Neural cell (in vitro differentiated cells): ENCODE measurements around the gene OR14A16. TPM values are rescaled to one million over a fixed set of nuclear protein-coding genes. Genes with fewer than 3 reads are reported as not detected.

ENCODE experiments used
- H2AFZ ChIP-seq: fragments of 200-600, 300-800 bp; sonication (generic), shearing (Covaris generic); 2 replicates; pipeline ENCODE4 v1.6.0; 2014; ENCODE audit warnings: low read depth, mild to moderate bottlenecking, antibody characterized with exemption, low read length, moderate library complexity
- H3F3A ChIP-seq: fragments of 200-600 bp; shearing (Covaris generic); 2 replicates; pipeline ENCODE4 v1.6.1; 2016; ENCODE audit warnings: mild to moderate bottlenecking, moderate library complexity, mixed read lengths, antibody characterized with exemption, low read length; ENCODE audit not compliant: insufficient read depth, poor library complexity, severe bottlenecking
- H3K27ac ChIP-seq: fragments of 200-600, 300-800 bp; sonication (generic), shearing (Covaris generic); 2 replicates; pipeline ENCODE4 v1.5.1; 2014; ENCODE audit warnings: mild to moderate bottlenecking, low read length, moderate library complexity
- H3K27me3 ChIP-seq: fragments of 300-800, 200-600 bp; sonication (generic), shearing (Covaris generic); 2 replicates; pipeline ENCODE4 v1.6.0; 2014; ENCODE audit warnings: mild to moderate bottlenecking, low read depth, low read length, moderate library complexity; ENCODE audit not compliant: insufficient read depth
- H3K36me3 ChIP-seq: fragments of 300-800, 200-600 bp; sonication (generic), shearing (Covaris generic); 2 replicates; pipeline ENCODE4 v1.5.1; 2014; ENCODE audit warnings: mild to moderate bottlenecking, antibody characterized with exemption, low read length, moderate library complexity; ENCODE audit not compliant: insufficient read depth
- H3K4me2 ChIP-seq: fragments of 300-800, 200-600 bp; sonication (generic), shearing (Covaris generic); 2 replicates; pipeline ENCODE4 v1.6.0; 2014; ENCODE audit warnings: mild to moderate bottlenecking, low read length
- H3K4me3 ChIP-seq: fragments of 300-800, 200-600 bp; sonication (generic), shearing (Covaris generic); 2 replicates; pipeline ENCODE4 v1.5.1; 2014; ENCODE audit warnings: mild to moderate bottlenecking, low read length, moderate library complexity
- H3K79me2 ChIP-seq: fragments of 200-600 bp; shearing (Covaris generic); replicated peaks from 2 replicates; pipeline ENCODE4 v1.6.0; 2014; ENCODE audit warnings: mild to moderate bottlenecking, low read length, moderate library complexity; ENCODE audit not compliant: insufficient read depth
- H3K9ac ChIP-seq: fragments of 300-800, 200-600 bp; sonication (generic), shearing (Covaris generic); 2 replicates; pipeline ENCODE4 v1.6.1; 2016; ENCODE audit warnings: mild to moderate bottlenecking, low read length, mixed read lengths
- H3K9me2 ChIP-seq: fragments of 200-600 bp; shearing (Covaris generic); 2 replicates; pipeline ENCODE4 v1.6.1; 2016; ENCODE audit warnings: mild to moderate bottlenecking, low read length, mixed read lengths; ENCODE audit not compliant: insufficient read depth
- H3K9me3 ChIP-seq: fragments of 200-600, 300-800 bp; sonication (generic), shearing (Covaris generic); 2 replicates; pipeline ENCODE4 v1.6.1; 2016; ENCODE audit warnings: mild to moderate bottlenecking, mixed run types, low read length, moderate library complexity, mixed read lengths
- H4K20me1 ChIP-seq: fragments of 200-600 bp; shearing (Covaris generic); 2 replicates; pipeline ENCODE4 v1.6.1; 2016; ENCODE audit warnings: mild to moderate bottlenecking, mixed run types; ENCODE audit not compliant: insufficient read depth
- EP300 ChIP-seq: fragments of 450-650 bp; conservative IDR thresholded peaks from 2 replicates; pipeline ENCODE4 v1.6.1; 2014; ENCODE audit warnings: antibody characterized with exemption, mild to moderate bottlenecking, moderate library complexity; ENCODE audit not compliant: poor library complexity, severe bottlenecking
- EZH2 ChIP-seq: fragments of 200-600, 300-800 bp; shearing (Covaris generic), sonication (generic); IDR thresholded peaks from 2 replicates; pipeline ENCODE4 v1.6.1; 2014; ENCODE audit warnings: antibody characterized with exemption, low read length, borderline replicate concordance, mild to moderate bottlenecking; ENCODE audit not compliant: insufficient read depth, poor library complexity, severe bottlenecking
- MXI1 ChIP-seq: fragments of 450-650 bp; conservative IDR thresholded peaks from 2 replicates; pipeline ENCODE4 v1.6.1; 2014; ENCODE audit warnings: antibody characterized with exemption, mild to moderate bottlenecking; ENCODE audit not compliant: poor library complexity, severe bottlenecking
- POLR2AphosphoS5 ChIP-seq: IDR thresholded peaks from 2 replicates; pipeline ENCODE4 v1.6.1; 2012
- RAD21 ChIP-seq: fragments of 450-650 bp; conservative IDR thresholded peaks from 2 replicates; pipeline ENCODE4 v1.6.1; 2014; ENCODE audit warnings: antibody characterized with exemption, mild to moderate bottlenecking, moderate library complexity
- REST ChIP-seq: IDR thresholded peaks from 2 replicates; pipeline ENCODE4 v1.6.1; 2012; ENCODE audit warnings: borderline replicate concordance
- SMC3 ChIP-seq: fragments of 450-650 bp; conservative IDR thresholded peaks from 2 replicates; pipeline ENCODE4 v1.6.1; 2014; ENCODE audit warnings: antibody characterized with exemption, mild to moderate bottlenecking, moderate library complexity; ENCODE audit not compliant: poor library complexity
- TAF1 ChIP-seq: IDR thresholded peaks from 2 replicates; pipeline ENCODE4 v1.6.1; 2012; ENCODE audit warnings: low read depth
- polyA plus RNA-seq: library from polyadenylated mRNA; depleted of rRNA; stranded (reverse); fragments of >200 nt; gene quantifications from 2 replicates; pipeline ENCODE4 v1.2.3, GENCODE V29; 2014
- TF ChIP-seq, protein P1 (sequence below): fragments of 450-650 bp; IDR thresholded peaks from 2 replicates; pipeline ENCODE4 v1.5.1; 2014; ENCODE audit warnings: antibody characterized with exemption, mild to moderate bottlenecking, moderate library complexity; ENCODE audit not compliant: poor library complexity, severe bottlenecking

OR14A16 gene
- polyA plus RNA-seq, 1 donor from 2014 or later = not detected

DNA sequence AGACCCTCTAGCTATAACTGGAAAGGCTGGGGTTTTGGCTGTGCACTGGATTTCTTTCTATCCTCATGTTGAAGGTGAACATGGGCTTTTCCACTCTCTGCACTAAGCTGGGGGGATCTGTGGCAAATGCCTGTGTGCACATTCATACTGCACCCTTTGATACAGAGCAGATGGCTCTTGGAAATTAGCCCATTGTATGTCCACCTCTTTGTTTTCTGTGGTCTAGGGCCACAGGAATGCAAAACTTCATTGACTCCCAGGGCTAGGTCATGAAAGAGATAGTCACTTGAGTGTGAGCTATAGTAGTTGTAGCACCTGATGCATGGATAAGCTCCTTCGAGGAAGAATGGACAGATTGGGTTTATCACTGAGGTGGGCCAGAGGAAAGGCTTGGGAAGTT lies 5.7 kb upstream of the OR14A16 start:
- no peaks in the 10 kb centered on the region for H4K20me1 ChIP-seq
- no peaks in the 10 kb centered on the region for H3K36me3 ChIP-seq
- no peaks in the 10 kb centered on the region for H3F3A ChIP-seq
- H3K79me2 ChIP-seq = no peaks in the 10 kb centered on the region
- no peak overlapping the region for H3K9ac ChIP-seq
- H3K4me3 ChIP-seq = no peak overlapping the region
- no peak overlapping the region for H3K4me2 ChIP-seq
- H3K9me2 ChIP-seq = no peaks in the 10 kb centered on the region
- TF ChIP-seq SMC3 (no peak), RAD21 (no peak), POLR2AphosphoS5 (no peak), MXI1 (no peak), EZH2 (no peak), TAF1 (no peak), EP300 (no peak), REST (no peak)
- TF ChIP-seq, protein P1, sequence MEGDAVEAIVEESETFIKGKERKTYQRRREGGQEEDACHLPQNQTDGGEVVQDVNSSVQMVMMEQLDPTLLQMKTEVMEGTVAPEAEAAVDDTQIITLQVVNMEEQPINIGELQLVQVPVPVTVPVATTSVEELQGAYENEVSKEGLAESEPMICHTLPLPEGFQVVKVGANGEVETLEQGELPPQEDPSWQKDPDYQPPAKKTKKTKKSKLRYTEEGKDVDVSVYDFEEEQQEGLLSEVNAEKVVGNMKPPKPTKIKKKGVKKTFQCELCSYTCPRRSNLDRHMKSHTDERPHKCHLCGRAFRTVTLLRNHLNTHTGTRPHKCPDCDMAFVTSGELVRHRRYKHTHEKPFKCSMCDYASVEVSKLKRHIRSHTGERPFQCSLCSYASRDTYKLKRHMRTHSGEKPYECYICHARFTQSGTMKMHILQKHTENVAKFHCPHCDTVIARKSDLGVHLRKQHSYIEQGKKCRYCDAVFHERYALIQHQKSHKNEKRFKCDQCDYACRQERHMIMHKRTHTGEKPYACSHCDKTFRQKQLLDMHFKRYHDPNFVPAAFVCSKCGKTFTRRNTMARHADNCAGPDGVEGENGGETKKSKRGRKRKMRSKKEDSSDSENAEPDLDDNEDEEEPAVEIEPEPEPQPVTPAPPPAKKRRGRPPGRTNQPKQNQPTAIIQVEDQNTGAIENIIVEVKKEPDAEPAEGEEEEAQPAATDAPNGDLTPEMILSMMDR = no peak
- no peak overlapping the region for H3K27ac ChIP-seq
- no peaks in the 10 kb centered on the region for H3K9me3 ChIP-seq
- H2AFZ ChIP-seq = no peak overlapping the region
- H3K27me3 ChIP-seq = no peaks in the 10 kb centered on the region

- TF ChIP-seq TAF1 (no peak), EZH2 (no peak), REST (no peak), SMC3 (no peak), MXI1 (no peak), POLR2AphosphoS5 (no peak), EP300 (no peak), RAD21 (no peak)
- TF ChIP-seq, protein P1 = no peak
These were observed 1.4 kb upstream of the OR14A16 start for GRCh38 chr1:247825362-247825761.

More at GRCh38 chr1:247825362-247825761, 1.4 kb upstream of the OR14A16 start:
- Histone ChIP-seq H3K9me2 (no peaks in the 10 kb centered on the region), H3K36me3 (no peaks in the 10 kb centered on the region), H4K20me1 (no peaks in the 10 kb centered on the region), H3K79me2 (no peaks in the 10 kb centered on the region), H3K27ac (no peak overlapping the region), H3K9me3 (no peaks in the 10 kb centered on the region), H3K9ac (no peak overlapping the region), H3K27me3 (no peaks in the 10 kb centered on the region), H2AFZ (no peak overlapping the region), H3F3A (no peaks in the 10 kb centered on the region), H3K4me2 (no peak overlapping the region), H3K4me3 (no peak overlapping the region)
